ENCODE data around the gene RSPO3.
"Not testable (repeated sequence)": the region's sequence is repeated elsewhere in the genome, so short reads cannot be mapped to it uniquely, and the experiment has no call there.

GRCh38 chr6:127233819-127234218, 115.3 kb downstream of the RSPO3 start:
- TF ChIP-seq TAF1 (conservative IDR thresholded peaks at IDR 0.05); CTCF (IDR thresholded peaks at IDR 0.05; ENCODE audit: low read depth, low read length, missing input control); MAX (IDR thresholded peaks at IDR 0.05); RAD21 (IDR thresholded peaks at IDR 0.05); YY1 (IDR thresholded peaks at IDR 0.05); SP1 (IDR thresholded peaks at IDR 0.05); JUND (IDR thresholded peaks at IDR 0.05); REST (IDR thresholded peaks at IDR 0.05); GABPA (IDR thresholded peaks at IDR 0.05 in 1 of 2, conservative IDR thresholded peaks at IDR 0.05 in 1 of 2); ATF3 (IDR thresholded peaks at IDR 0.05); HNF4G (IDR thresholded peaks at IDR 0.05); EGR1 (IDR thresholded peaks at IDR 0.05; ENCODE audit: low read depth in 2 of 2); RXRA (IDR thresholded peaks at IDR 0.05): not testable (repeated sequence)
